LNCAP (cell line): Measurements from ENCODE around the gene FUT8.
A peak's percentile ranks its signal among the peaks of the same experiment; 100 is the strongest.

ENCODE experiments used
- TF ChIP-seq, protein P1 (sequence below): fragments of 450-650 bp; IDR thresholded peaks from 2 replicates; pipeline ENCODE4 v1.5.1; 2017; ENCODE audit warnings: mild to moderate bottlenecking

The FUT8 gene

DNA sequence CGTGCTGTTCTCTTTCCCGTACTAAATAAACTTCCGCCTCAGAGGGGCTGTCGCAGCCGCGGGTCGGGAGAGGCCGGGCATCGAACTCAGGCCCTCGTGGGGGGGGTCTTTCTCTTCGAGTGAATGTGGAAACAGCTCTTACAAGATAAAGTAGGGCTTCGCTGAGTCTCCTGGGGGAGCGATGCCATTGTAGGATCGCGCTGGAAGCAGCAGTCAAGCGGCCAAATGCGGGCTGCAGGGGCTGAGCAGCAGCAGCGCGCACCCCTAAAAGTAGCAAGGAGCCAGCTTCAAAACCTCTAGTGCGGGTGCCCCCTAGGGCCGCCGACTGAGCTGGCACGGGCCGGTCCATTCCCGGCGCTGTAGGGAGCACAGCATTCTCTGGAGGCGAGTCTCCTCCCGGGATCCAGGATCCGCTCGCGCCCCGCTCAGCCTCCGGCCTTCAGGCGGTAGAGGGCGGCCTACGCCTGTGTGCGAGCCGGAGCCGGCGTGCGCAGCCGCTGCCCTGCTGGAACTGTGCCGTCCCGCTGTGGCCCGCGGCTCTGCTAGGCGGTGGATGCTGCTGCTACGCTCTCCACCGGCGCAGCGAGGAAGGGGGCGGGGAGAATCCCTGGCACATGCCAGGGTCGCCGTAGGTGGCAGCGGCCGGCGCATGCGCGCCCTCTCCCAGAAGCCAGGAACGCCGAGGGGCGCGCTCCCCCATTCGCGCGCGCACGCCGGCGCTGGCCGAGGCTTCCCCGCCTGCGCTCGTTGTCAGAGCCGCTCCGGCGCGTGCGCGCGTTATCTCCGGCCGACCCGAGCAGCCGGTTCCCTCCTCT, at the start of gene FUT8:
TSS of gene FUT8 (plus strand) at position 699 of the 815 bp plus-strand sequence. CDS start 148,834 bp downstream, outside the sequence.
- TF ChIP-seq, protein P1, sequence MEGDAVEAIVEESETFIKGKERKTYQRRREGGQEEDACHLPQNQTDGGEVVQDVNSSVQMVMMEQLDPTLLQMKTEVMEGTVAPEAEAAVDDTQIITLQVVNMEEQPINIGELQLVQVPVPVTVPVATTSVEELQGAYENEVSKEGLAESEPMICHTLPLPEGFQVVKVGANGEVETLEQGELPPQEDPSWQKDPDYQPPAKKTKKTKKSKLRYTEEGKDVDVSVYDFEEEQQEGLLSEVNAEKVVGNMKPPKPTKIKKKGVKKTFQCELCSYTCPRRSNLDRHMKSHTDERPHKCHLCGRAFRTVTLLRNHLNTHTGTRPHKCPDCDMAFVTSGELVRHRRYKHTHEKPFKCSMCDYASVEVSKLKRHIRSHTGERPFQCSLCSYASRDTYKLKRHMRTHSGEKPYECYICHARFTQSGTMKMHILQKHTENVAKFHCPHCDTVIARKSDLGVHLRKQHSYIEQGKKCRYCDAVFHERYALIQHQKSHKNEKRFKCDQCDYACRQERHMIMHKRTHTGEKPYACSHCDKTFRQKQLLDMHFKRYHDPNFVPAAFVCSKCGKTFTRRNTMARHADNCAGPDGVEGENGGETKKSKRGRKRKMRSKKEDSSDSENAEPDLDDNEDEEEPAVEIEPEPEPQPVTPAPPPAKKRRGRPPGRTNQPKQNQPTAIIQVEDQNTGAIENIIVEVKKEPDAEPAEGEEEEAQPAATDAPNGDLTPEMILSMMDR, result peak; percentile 85

DNA sequence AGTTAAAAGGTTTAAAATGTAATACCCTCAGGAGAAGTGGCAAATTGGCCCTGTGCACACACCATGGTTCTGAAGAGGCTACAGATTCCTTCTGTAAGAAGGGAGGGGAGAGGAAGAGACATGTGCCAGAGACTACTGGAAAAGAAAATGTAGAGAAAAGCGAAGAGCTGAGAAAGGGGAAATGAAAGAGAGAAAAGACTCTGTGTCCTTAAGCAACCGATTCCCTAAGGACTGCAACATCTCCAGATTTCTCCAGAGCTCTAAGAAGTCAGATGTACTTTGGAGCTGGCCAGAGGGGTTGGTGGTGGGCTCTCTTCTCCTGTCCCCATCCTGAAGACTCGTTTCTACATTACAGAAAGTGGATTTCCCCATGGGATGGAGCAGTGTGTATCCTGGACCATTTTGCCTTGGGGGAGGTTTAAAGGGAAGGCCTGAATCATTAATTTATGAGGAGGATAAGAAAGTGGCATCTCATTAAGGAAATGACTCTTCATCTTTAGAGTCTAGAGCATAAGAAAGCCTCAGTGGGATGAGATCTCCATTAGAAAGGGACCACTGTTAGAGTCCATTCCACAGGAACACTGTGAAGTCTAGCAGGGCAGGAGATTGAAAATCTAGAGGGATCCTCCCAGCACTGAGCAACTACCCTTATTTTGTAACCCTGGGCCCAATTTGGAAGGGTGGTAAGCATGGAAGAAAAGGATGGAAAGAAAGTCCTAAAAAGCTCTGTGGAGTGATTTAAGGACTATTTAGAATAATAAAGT, 45.5 kb upstream of the FUT8 start:
- TF ChIP-seq, protein P1, result no peak

DNA sequence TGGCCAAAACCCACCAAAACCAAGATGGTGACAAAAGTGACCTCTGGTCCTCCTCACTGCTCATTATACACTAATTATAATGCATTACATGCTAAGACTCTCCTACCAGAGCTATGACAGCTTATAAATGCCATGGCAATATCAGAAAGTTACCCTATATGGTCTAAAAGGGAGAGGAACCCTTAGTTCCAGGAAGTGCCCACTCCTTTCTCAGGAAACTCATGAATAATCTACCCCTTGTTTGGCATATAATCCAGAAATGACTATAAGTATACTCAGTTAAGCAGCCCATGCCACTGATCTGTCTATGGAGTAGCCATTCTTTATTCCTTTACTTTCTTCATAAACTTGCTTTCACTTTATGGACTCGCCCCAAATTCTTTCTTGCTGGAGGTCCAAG, 43.0 kb upstream of the FUT8 start:
- TF ChIP-seq, protein P1, result no peak

DNA sequence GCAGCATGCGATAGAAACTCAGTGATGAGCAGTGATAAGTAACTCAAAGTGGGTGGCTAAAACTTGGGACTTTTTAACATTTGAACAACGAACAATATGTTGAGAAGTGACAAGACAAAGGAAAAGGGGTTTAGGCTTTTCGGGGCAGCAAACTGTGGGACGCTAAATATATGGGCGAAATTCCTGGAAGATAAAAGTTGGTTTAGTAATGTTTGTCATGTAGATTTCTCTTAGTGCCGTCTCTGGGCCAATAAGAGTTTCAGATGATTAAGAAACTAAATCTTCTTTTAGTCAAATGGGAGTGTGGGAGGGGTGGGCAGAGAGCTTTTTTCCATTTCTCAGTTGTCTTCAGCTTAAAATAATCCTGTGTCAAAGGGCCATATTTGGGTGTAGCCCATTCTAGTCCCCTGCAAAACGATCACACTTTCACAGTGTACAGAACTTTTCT, 41.7 kb upstream of the FUT8 start:
- TF ChIP-seq, protein P1, result no peak

DNA sequence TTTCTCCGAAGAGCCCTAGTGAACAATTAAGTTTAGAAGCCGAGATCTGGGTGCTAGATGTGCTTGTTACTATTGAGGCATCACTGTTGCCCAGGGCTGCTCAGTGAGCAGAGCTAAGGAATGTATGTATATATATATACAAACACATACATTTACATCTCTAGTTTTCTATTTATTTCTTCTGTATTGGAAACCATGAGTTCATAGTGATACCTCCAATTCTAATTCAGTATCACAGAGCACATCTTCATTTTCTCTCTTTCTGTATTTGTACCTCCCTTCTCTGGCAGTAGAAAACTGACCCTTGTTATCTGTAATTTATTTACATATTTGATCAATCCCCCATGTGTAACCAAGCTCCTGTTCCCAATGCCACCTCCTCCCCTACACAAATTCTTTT, 40.7 kb upstream of the FUT8 start:
- TF ChIP-seq, protein P1, result no peak

DNA sequence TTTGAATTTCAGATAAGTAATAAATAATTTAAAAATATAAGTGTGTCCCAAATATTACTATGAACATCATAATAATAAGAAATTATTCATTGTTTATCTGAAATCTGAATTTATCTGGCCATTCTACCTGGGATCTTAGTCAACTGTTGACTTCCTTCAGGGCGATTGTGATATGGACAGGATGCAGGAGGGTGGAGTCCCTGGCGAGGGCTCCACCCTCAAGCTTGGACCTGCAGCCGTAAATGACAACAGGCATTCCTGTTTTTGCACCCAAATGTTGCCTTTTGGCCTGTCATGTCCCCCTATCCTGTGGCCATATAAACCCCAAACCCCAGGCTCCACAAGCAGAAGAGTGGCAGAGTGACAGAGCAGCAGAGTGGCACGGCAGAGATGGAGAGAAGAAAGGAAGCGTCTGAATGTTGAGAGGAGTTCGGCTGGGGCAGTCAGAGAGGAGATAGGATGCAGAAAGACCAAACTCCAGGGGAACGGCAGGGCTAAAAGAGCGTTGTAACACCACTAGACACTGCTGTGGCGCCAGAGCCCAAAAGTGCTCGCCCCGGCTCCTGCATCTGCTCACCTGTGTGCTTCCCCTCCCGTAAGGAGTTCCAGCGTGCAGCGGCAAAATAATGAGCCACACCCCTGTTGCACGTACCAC, 39.4 kb upstream of the FUT8 start:
- TF ChIP-seq, protein P1, result no peak

DNA sequence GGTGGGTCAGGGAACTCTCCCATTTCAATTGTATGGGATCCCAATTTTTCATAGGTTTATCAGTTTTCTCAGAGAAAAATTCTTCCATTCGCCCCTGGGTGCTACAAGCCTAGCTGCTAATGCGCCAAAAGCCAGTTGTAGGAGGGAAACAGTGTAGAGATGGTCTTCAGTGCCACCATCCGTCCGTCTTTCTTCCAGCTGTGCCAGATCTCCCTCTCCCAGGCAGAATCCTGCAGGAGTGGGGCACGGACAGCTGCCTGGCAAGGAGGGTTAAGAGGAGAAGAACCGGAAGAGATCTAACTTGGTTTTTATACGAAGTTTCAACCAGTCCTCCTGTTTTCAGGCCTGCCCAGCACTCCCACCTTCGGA, 38.9 kb upstream of the FUT8 start:
- TF ChIP-seq, protein P1, result no peak
